Measurements from ENCODE around the gene SC5D. TPM values are rescaled to one million over a fixed set of nuclear protein-coding genes. Genes with fewer than 3 reads are reported as not detected.
A peak's percentile ranks its signal among the peaks of the same experiment; 100 is the strongest.

SC5D gene
- total RNA-seq, 2 experiments from 2014 or later: 20.4 to 22.9 TPM

DNA sequence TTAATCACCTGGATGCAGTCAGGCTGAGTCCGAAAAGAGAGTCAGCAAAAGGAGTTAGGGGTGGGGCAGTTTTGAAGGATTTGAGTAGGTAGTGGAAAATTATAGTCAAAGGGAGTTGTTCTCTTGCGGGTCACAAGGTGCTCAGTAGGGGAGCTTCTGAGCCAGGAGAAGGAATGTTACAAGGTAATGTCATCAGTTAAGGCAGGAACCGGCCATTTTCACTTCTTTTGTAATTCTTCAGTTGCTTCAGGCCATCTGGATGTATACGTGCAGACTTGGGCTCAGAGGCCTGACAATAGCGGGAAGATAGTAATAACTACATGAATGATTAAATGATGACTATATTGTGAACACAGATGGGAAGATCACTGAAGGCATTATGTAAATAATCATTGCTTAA is 6.2 kb downstream of the SC5D start:
- POLR2A ChIA-PET: no interaction called here

GRCh38 chr11:121299417-121299816 is 6.8 kb downstream of the SC5D start:
- DNase-seq: no peak
- ChIA-PET CTCF (interaction anchor here (1.3 kb wide), 1 partner anchor 292 kb away, joined by 4 read pairs; no protein-coding TSS in a partner anchor), POLR2A (no interaction called here)
- Mint-ChIP-seq H3K9me3 (peaks cover 4% of the 10 kb centered on the region), H3K4me3 (no peak overlapping the region), H3K4me1 (peaks cover 31% of the 10 kb centered on the region), H3K36me3 (ENCODE audit: low read depth) (peaks cover 35% of the 10 kb centered on the region), H3K27ac (no peak overlapping the region), H3K27me3 (no peaks in the 10 kb centered on the region)

More for the DNA sequence above, 6.2 kb downstream of the SC5D start:
- H3K4me3 Mint-ChIP-seq: no peak overlapping the region
- no peaks in the 10 kb centered on the region for H3K27me3 Mint-ChIP-seq
- H3K9me3 Mint-ChIP-seq: peaks cover 4% of the 10 kb centered on the region
- CTCF ChIA-PET: no interaction called here
- no peak for DNase-seq
- peaks cover 36% of the 10 kb centered on the region for H3K4me1 Mint-ChIP-seq
- H3K36me3 Mint-ChIP-seq (ENCODE audit: low read depth): peaks cover 33% of the 10 kb centered on the region
- H3K27ac Mint-ChIP-seq: no peak overlapping the region

DNA sequence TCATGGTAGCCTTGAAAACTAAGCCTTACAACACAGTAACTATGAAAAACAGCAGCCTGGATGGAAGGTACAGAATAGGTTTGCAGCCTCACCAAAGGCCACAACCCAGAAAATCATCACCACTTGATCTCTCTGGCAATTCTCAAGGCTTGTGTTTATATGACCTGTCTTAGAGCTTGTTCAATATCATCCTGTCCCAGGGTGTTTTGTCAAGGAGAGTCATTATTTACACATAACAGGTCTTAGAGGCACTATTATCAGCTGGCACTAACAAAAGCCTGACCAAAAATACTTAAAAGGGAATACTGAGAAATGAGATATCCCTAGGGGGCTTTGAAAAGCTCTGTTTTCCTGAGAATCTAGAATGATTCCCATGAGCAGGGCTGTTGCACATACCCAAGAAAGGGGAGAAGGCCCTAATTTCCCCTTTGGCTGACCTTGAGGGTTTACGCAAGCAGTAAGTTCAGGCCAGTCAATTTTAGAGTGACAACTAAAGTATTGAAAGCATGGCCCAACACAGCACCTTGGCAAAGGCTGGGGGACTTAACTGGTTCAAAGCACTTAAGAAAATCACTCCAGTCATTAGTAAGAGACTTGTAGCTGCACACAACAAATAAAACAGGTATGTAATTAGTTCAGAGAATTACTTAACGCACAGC is 7.9 kb downstream of the SC5D start:
- Mint-ChIP-seq H3K27ac (no peak overlapping the region), H3K4me1 (peaks cover 22% of the 10 kb centered on the region)

DNA sequence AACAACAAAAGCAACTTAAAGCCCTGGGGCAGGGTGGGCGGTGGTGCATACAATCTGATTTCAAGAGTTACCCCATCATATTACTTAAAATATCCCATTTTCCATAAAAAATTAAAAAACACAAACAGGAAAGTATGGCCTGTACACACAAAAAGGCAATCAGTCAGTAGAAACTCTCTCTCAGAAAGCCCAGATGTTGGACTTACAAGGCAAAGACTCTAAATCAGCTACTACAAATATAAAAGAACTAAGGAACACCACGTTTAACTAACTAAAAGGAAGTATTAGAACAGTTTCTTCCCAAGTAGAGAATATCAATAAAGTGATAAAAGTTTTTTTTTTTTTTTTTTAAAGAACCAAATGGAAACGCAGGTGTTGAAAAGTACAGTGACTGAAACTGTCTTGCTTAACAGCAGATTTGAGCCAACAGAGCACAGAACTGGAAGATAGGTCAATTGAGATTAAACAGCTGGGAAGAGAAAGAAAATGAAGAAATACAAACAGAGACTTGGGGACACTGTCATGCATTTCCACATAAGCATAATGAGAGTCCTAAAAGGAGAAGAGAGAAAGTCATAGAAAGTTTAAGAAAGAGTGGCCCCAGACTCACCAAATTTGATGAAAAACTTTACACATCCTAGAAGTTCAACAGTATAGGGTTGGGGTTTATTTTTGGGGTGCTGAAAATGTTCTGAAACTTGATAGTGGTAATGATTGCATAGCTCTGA is 8.6 kb downstream of the SC5D start:
- H3K27me3 Mint-ChIP-seq: no peaks in the 10 kb centered on the region
- H3K4me1 Mint-ChIP-seq: peaks cover 17% of the 10 kb centered on the region
- no peak overlapping the region for H3K4me3 Mint-ChIP-seq
- ChIA-PET CTCF (interaction anchor here (0.6 to 1.7 kb wide), 3 partner anchors 9 to 290 kb away, joined by 3 to 4 read pairs (median 3); partner anchors contain the start of gene SC5D), POLR2A (no interaction called here)
- peaks cover 37% of the 10 kb centered on the region for H3K36me3 Mint-ChIP-seq (ENCODE audit: low read depth)
- peaks cover 4% of the 10 kb centered on the region for H3K9me3 Mint-ChIP-seq
- no peak overlapping the region for H3K27ac Mint-ChIP-seq
- DNase-seq: no peak

More for the DNA sequence above, 7.9 kb downstream of the SC5D start:
- H3K4me3 Mint-ChIP-seq: no peak overlapping the region
- POLR2A ChIA-PET: no interaction called here
- no peak for DNase-seq
- no peaks in the 10 kb centered on the region for H3K27me3 Mint-ChIP-seq
- H3K9me3 Mint-ChIP-seq: peaks cover 4% of the 10 kb centered on the region
- CTCF ChIA-PET: interaction anchor here (0.6 to 1.7 kb wide), 3 partner anchors 8 to 291 kb away, joined by 3 to 4 read pairs (median 3); partner anchors contain the start of gene SC5D
- H3K36me3 Mint-ChIP-seq (ENCODE audit: low read depth): peaks cover 39% of the 10 kb centered on the region

DNA sequence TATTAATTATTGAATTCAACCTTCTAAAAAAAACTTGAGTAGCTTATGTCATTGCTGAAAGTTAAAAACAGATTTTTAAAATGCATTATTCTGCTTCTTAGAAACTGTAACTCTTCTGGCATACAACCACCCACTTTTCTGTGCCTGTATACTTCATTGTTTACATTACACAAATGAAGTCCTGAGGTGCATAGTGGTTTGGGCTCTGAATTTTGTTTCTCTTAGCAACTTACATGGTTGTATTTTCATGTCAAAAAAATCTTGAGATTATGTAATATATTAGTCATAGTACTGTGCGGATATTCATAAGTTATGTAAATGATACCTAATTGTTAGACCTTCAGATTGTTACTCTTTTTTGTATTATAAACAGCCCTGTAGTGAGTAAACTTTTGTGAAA is 12.2 kb downstream of the SC5D start:
- H3K36me3 Mint-ChIP-seq (ENCODE audit: low read depth): peaks cover 34% of the 10 kb centered on the region
- ChIA-PET CTCF (interaction anchor here (0.7 kb wide), 1 partner anchor 1549 kb away, joined by 3 read pairs; no protein-coding TSS in a partner anchor), POLR2A (no interaction called here)
- H3K4me3 Mint-ChIP-seq: no peak overlapping the region
- H3K27ac Mint-ChIP-seq: no peak overlapping the region
- no peaks in the 10 kb centered on the region for H3K9me3 Mint-ChIP-seq
- H3K4me1 Mint-ChIP-seq: peaks cover 7% of the 10 kb centered on the region
- H3K27me3 Mint-ChIP-seq: no peaks in the 10 kb centered on the region
- DNase-seq: no peak

DNA sequence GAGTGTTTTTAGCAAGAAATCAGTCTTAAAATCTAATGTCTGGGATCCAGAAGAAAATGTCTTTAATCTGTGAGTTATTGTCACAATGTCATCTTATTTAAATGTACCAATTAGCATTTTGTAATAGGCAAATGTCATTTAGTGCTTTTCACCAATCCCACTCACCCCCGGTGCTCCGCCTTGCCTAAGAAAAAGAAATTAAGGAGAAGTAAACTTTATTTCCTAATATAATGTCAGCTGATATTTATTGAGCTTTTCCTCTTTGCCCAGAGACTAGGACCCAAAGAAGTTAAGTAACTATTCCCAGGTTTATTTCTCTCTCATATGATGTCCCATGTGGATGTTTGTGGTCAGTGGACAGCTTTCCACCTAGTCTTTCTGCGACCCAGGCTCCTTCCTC is 16.2 kb downstream of the SC5D start:
- CTCF ChIA-PET: interaction anchor here (0.7 kb wide), 1 partner anchor 208 kb away, joined by 3 read pairs; no protein-coding TSS in a partner anchor
- Mint-ChIP-seq H3K27ac (no peak overlapping the region), H3K4me1 (peaks cover 13% of the 10 kb centered on the region), H3K4me3 (no peak overlapping the region), H3K9me3 (no peaks in the 10 kb centered on the region), H3K27me3 (no peaks in the 10 kb centered on the region), H3K36me3 (ENCODE audit: low read depth) (peaks cover 44% of the 10 kb centered on the region)
- no peak for DNase-seq
- POLR2A ChIA-PET: no interaction called here

DNA sequence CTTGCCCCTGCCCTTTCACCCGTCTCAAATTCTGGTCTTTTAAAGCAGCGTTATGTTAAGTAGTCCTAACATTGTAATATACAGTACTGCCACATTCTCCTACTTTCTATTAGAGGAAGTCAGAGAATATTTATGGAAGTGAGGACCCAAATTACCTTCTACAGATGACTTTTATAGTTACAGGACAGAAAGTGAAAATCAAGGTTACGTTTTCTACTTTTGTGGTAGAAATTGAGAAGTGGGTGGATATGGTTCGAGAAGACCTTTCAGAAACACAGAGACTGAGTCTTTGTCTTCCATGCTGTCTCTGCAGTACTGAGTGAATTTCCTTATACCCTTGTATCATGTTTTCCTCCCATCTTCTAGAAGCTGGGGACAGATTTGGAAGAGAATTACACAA is 17.1 kb downstream of the SC5D start:
- Mint-ChIP-seq H3K4me1 (peaks cover 12% of the 10 kb centered on the region), H3K27ac (no peak overlapping the region), H3K36me3 (ENCODE audit: low read depth) (peaks cover 40% of the 10 kb centered on the region), H3K27me3 (no peaks in the 10 kb centered on the region), H3K9me3 (no peaks in the 10 kb centered on the region), H3K4me3 (no peak overlapping the region)
- POLR2A ChIA-PET: no interaction called here
- DNase-seq: no peak
- CTCF ChIA-PET: interaction anchor here (0.7 kb wide), 1 partner anchor 207 kb away, joined by 3 read pairs; no protein-coding TSS in a partner anchor

DNA sequence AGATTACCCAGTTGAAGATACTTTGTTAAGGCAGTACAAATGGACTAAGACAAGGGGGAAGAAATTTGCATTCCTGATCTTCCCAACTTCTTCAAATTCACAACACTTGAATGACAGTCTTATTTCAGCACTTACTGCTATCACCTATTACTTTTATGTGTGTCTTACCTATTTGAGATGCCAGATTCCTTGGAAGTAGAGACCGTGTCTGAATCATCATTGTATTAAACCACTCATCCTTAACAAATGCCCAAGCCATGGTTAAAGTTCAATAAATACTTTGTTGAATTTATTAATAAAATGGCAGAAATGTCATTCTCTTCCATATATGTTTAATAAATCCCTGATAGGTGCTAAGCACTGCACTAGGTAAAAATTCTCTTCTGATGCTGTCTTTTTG is 18.3 kb downstream of the SC5D start:
- POLR2A ChIA-PET: no interaction called here
- H3K4me1 Mint-ChIP-seq: peaks cover 12% of the 10 kb centered on the region
- CTCF ChIA-PET: no interaction called here
- no peak overlapping the region for H3K4me3 Mint-ChIP-seq
- H3K9me3 Mint-ChIP-seq: no peaks in the 10 kb centered on the region
- DNase-seq: no peak
- H3K36me3 Mint-ChIP-seq (ENCODE audit: low read depth): peaks cover 31% of the 10 kb centered on the region
- no peak overlapping the region for H3K27ac Mint-ChIP-seq
- no peaks in the 10 kb centered on the region for H3K27me3 Mint-ChIP-seq

GRCh38 chr11:121311373-121311772 is 18.8 kb downstream of the SC5D start:
- Mint-ChIP-seq H3K4me1 (peaks cover 12% of the 10 kb centered on the region), H3K27ac (no peak overlapping the region), H3K36me3 (ENCODE audit: low read depth) (peaks cover 28% of the 10 kb centered on the region), H3K4me3 (no peak overlapping the region), H3K27me3 (no peaks in the 10 kb centered on the region), H3K9me3 (no peaks in the 10 kb centered on the region)
- DNase-seq: no peak
- CTCF ChIA-PET: no interaction called here
- POLR2A ChIA-PET: no interaction called here

- ChIA-PET CTCF (no interaction called here), POLR2A (no interaction called here)
- Mint-ChIP-seq H3K4me1 (peaks cover 12% of the 10 kb centered on the region), H3K9me3 (no peaks in the 10 kb centered on the region), H3K36me3 (ENCODE audit: low read depth) (peaks cover 19% of the 10 kb centered on the region), H3K27me3 (no peaks in the 10 kb centered on the region), H3K4me3 (no peak overlapping the region), H3K27ac (no peak overlapping the region)
- DNase-seq: no peak
Observed at GRCh38 chr11:121312483-121312882, 19.9 kb downstream of the SC5D start.

GRCh38 chr11:121318848-121319834 is 26.6 kb downstream of the SC5D start:
- Mint-ChIP-seq H3K9me3 (no peaks in the 10 kb centered on the region), H3K36me3 (ENCODE audit: low read depth) (no peaks in the 10 kb centered on the region), H3K27me3 (peaks cover 3% of the 10 kb centered on the region), H3K27ac (peak overlapping the region; percentile 34), H3K4me3 (no peak overlapping the region), H3K4me1 (peaks cover 30% of the 10 kb centered on the region)
- peak; percentile 57 for DNase-seq
- CTCF ChIA-PET: interaction anchor here (1.1 to 3.3 kb wide), 4 partner anchors 8 to 272 kb away, joined by 3 to 12 read pairs (median 3); no protein-coding TSS in a partner anchor
- POLR2A ChIA-PET: no interaction called here

- Mint-ChIP-seq H3K27ac (no peak overlapping the region), H3K4me1 (peaks cover 35% of the 10 kb centered on the region), H3K9me3 (no peaks in the 10 kb centered on the region), H3K36me3 (ENCODE audit: low read depth) (no peaks in the 10 kb centered on the region), H3K4me3 (no peak overlapping the region), H3K27me3 (peaks cover 3% of the 10 kb centered on the region)
- DNase-seq: peak; percentile 50
- ChIA-PET CTCF (no interaction called here), POLR2A (interaction anchor here (0.6 kb wide), 1 partner anchor 9 kb away, joined by 3 read pairs; no protein-coding TSS in a partner anchor)
Observed at GRCh38 chr11:121321614-121322243, 29.2 kb downstream of the SC5D start.

Measured in activated CD4-positive, alpha-beta T cell treated with anti-CD3 and anti-CD28 coated beads, Interleukin-2, amount 10 ng/mL, durations not matched to agents 7 days and 5 days (primary cell).